Skin of body (tissue), 2 donors: ENCODE measurements around the gene FKBP5. TPM values are rescaled to one million over a fixed set of nuclear protein-coding genes. Genes with fewer than 3 reads are reported as not detected.
A peak's percentile ranks its signal among the peaks of the same experiment; 100 is the strongest.
"Not testable (repeated sequence)": the region's sequence is repeated elsewhere in the genome, so short reads cannot be mapped to it uniquely, and the experiment has no call there.

Experiments
- DNase-seq: peaks from one replicate; lab custom pipeline; 2025; lab: John Stamatoyannopoulos, UW
- total RNA-seq: library from RNA; depleted of rRNA; stranded (reverse); fragments of >200 nt; gene quantifications from one replicate; pipeline ENCODE4 v1.2.3, GENCODE V29; 2014

The FKBP5 gene
- total RNA-seq, 1 donor from 2014 or later = 10.3 TPM

GRCh38 chr6:35724059-35724458, 35.3 kb upstream of the FKBP5 start:
- DNase-seq = no peak

GRCh38 chr6:35723587-35723986, 34.9 kb upstream of the FKBP5 start:
- no peak for DNase-seq

- DNase-seq = no peak
Observed at GRCh38 chr6:35722121-35722761, 33.5 kb upstream of the FKBP5 start.

GRCh38 chr6:35719830-35720733, 31.4 kb upstream of the FKBP5 start:
- DNase-seq = peak; percentile 77

- no peak for DNase-seq
Observed at GRCh38 chr6:35719404-35719829, 30.7 kb upstream of the FKBP5 start.

- DNase-seq = no peak
Observed at GRCh38 chr6:35718911-35719381, 30.2 kb upstream of the FKBP5 start.

- DNase-seq = no peak
Observed at GRCh38 chr6:35718375-35718736, 29.6 kb upstream of the FKBP5 start.

GRCh38 chr6:35717449-35718374, 29.0 kb upstream of the FKBP5 start:
- DNase-seq = no peak

- DNase-seq = no peak
Observed at GRCh38 chr6:35716798-35717197, 28.1 kb upstream of the FKBP5 start.

GRCh38 chr6:35713006-35713767, 24.5 kb upstream of the FKBP5 start:
- no peak for DNase-seq

- DNase-seq = no peak
Observed at GRCh38 chr6:35711731-35712130, 23.0 kb upstream of the FKBP5 start.

GRCh38 chr6:35710241-35710847, 21.6 kb upstream of the FKBP5 start:
- no peak for DNase-seq

- DNase-seq = no peak
Observed at GRCh38 chr6:35708585-35708984, 19.9 kb upstream of the FKBP5 start.

- no peak for DNase-seq
Observed at GRCh38 chr6:35707714-35708407, 19.1 kb upstream of the FKBP5 start.

GRCh38 chr6:35706468-35706867, 17.8 kb upstream of the FKBP5 start:
- no peak for DNase-seq

- no peak for DNase-seq
Observed at GRCh38 chr6:35703554-35703953, 14.8 kb upstream of the FKBP5 start.

- DNase-seq = no peak
Observed at GRCh38 chr6:35698858-35699257, 10.1 kb upstream of the FKBP5 start.

- DNase-seq = not testable (repeated sequence)
Observed at GRCh38 chr6:35698430-35698829, 9.7 kb upstream of the FKBP5 start.

GRCh38 chr6:35694462-35694861, 5.7 kb upstream of the FKBP5 start:
- no peak for DNase-seq
